ENCODE data around the gene KCTD15.
"Not testable (repeated sequence)": the region's sequence is repeated elsewhere in the genome, so short reads cannot be mapped to it uniquely, and the experiment has no call there.

The KCTD15 gene

DNA sequence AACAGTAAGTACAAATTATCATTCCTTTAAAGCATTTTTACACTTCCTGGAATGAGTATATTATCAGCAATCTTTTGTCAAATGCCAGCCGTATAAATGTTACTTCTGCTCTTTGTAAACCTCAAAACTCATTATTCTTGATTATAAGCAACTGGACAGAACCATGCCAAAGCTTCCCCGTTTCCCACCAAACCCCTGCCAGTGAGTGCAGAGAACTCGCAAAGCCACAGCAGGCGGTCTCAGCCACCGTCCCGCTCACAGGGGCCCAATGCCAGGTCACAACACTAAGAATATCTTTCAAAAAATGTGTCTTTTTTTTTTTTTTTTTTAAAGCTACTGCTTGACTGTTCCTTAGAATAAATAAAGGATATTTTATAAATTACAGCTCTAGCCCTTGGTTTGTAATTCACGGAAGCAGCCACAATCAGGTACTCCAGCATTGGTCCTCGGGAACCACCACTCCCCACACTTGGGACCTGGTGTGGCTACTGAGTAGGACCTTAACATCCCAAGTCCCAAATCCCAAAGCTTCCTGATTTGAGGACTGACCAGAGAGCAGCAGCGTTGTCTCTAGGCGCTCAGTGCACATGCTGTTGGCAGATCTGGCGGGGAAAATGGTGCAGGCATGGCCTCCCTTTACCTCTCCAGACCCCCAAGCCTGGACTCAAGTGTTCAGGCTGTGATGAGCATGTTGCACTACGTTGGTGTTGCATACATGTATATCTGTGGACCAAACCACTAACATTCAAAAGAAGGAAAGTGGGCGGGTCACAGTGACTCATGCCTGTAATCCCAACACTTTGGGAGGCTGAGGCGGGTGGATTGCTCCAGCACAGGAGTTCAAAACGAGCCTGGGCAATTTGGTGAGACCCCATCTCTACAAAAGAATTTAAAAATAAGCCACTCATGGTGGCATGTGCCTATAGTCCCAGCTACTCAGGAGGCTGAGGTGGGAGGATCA is 19.0 kb downstream of the KCTD15 start:
- no peak for DNase-seq

DNA sequence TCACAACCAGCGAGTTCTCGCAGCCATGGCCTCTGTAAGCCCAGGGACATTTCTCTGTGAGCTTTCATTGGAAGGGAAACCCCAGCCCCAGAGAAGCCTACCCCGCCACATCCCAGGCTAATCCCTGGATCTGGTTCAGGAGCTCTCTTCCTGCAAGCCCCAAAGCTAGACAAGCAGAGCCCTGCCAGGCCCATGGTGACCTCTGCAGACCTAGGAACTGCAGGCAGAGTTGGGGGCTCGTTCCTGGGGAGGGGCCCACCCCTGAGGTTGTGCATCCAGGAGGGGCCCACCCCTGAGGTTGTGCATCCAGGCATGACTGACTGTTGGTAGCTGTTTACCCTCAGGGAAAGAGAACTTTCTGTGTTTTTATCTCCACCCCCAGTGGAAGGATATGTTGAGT is 21.7 kb downstream of the KCTD15 start:
- no peak for DNase-seq

DNA sequence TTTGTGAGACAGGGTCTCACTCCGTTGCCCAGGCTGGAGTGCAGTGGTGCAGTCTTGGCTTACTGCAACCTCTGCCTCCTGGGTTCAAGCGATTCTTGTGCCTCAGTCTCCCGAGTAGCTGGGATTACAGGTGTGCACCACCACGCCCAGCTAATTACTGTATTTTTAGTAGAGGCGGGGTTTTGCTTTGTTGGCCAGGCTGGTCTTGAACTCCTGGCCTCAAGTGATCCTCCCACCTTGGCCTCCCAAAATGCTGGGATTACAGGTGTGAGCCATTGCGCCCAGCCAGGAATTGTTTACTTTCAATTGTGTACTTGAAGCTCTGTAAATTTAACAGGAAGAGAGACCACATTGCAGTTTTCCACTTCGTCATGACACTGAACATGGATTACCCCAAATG is 22.4 kb downstream of the KCTD15 start:
- DNase-seq = not testable (repeated sequence)

DNA sequence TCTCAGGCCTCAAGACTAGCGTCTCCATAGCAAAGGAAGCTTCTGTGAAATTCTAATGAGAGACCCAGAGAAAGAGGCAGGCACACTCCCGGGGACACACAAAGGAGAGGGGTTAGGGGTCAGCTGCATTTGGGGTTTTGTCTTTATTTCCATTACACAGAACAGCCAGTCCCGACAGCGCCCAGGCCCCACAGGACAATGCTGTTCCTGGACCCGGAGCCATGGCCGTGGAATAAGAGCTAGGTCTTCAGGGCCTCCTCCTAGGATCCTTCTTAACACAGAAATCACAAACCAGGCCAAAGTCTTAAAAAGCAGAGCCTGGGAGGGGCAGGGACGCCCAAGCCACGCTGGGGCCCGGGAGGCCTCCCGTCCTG is 22.8 kb downstream of the KCTD15 start:
- DNase-seq = no peak

DNA sequence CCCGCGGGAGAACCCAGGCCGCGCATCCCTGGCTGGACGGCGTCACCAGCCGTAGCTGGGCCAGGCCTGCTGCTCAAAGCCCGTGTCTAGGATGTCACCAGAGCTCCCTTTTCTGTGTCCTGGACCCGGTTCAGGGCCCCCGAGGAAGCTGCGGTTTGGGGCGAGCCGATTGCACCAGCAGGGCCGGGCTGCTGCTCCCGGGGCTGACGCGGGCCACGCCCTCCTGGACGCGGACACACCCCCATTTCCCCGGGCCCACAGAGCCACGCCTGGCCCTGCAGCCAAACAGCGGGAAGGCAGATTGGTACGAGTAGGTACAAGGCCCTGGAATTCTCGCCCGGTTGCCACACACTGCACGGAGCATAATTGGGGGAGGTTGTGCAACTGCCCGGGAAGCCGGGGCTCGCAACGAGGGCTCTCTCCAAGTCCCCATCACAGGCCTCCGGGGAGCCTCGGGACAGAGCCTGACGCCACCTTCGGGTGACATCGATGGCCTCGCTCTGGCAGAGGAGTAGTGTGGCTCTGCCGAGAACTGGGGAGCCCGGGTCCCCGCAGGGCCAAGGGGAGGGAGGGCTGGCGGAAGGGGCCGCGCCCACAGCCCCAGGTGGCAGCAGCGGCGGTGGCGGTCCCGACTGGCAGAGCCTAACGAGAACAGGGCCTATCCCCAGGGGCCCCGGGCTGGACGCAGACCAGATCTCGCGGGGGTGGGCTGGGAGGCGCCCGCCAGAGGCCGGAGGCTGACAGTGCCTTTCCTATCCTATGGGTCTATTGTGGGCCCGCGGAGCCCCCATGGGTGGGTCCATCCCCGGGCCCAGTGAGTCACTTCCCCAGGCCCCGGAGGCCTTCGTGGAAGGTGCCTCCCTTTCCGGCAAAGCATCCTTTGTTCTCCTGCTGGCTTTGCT is 23.5 kb downstream of the KCTD15 start:
- peak; percentile 89 for DNase-seq

DNA sequence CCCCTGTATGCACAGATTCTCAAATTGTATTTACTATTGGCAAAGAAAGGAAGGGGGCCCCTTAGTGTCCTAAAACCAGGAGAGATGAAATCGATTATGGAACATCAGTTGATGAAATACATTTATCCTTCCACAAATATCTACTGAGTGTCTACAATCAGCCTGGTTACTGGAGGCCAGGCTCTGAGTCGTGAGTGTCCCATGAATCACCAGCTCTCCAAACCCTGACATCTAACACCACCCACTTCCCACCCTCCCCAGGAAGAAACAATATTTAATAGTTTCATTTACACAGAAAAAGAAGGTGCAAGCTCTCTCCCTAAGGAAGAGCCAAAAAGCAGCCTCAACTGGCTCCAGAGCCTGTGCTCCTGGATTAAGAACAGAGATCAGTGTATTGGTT is 25.2 kb downstream of the KCTD15 start:
- no peak for DNase-seq

DNA sequence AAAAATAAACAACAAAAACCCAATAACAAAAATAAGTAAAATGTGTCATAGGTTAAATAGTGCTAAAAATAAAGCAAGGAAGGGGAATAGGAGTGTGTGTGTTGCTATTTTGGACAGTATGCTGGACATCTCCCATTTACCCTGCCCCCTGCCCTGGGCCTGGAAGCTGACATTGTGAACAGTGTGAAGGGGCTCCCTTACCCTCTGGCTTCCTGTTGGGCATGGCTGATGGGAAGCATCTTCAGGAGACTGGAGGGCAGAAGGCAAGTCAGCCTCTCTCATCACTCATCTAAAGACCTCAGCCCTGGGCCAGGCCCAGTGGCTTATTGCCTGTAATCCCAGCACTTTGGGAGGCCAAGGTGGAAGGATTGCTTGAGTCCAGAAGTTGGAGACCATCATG is 26.7 kb downstream of the KCTD15 start:
- DNase-seq = no peak

DNA sequence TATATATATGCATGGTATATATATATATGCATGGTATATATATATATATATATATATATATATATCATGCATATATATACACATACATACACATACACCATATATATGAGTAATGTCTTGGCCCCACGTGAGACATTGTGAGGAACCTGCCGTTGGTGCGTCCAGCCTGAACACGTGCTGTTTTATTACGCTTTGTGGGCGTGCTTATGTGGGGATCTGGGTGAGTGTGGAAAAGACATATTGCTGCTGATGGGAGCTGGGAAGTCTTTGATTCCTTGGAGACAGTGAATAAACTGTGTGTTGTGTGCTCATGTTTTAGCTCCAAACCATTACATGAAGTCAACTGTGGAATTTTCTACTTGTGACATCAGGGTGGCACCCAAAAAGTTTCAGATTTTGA is 28.9 kb downstream of the KCTD15 start:
- no peak for DNase-seq

DNA sequence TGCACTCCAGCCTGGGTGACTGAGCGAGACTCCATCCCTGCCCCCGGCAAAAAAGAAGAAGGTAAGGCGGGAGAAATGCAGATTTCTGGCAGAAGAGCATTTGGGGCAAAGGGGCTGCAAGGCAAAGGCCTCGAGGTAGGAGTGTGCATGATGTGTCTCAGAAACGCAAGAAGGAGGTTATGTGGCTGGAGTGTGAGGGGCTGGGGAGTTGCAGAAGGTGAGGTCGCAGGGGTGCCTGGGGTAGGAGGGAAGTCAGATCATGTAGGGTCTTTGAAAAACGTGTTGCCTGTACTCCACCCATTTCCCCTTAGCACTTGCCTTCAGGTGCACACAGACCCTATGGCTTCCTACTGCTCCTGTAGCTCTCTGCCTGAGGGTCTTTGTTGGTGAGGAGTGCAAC is 29.9 kb downstream of the KCTD15 start:
- no peak for DNase-seq

DNA sequence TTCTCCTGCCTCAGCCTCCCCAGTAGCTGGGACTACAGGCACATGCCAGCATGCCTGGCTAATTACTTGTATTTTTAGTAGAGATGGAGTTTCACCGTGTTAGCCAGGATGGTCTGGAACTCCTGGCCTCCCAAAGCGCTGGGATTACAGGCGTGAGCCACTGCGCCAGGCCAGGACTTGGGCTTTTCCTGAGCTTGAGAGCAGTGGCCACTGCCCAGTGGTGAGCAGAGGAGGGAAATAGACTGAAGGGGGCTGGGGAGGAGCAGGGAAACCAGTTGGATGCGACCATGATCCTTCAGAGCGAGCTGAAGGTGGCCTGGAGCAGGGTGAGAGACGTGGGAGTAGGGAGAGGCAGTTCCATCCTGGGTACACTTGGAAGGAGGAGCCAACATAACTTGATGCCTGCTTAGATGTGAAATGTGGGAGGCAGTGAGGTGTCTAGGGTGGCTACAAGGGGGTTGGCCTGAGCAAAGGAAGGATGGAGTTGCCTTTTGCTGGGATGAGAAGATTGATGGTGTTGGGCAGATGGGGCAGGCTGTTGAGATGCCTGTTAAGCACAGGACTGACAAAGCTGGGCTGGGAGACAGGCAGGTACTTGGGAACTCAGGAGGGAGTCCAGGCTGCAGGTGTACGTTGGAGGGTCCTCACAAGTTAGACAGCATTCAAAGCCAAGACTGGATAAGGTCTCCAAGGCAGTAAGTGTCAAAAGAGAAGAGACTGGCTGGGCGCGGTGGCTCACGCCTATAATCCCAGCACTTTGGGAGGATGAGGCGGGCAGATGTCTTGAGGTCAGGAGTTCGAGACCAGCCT is 31.8 kb downstream of the KCTD15 start:
- no peak for DNase-seq

DNA sequence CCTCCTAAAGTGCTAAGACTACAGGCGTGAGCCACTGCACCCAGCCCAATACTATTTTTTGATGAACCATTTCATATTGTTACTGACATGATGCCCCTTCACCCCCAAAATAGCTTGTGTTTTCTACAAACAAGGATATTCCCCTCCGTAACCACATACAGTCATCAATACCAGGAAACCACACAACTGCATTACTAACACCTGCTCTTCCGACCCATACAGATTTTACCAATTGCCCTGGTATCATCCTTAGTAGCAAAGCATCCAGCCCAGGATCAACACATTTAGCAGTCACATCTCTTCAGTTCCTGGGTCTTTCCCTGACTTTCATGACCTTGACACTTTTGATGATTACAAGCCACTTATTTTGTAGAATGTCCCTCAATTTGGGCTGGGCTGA is 33.6 kb downstream of the KCTD15 start:
- no peak for DNase-seq

DNA sequence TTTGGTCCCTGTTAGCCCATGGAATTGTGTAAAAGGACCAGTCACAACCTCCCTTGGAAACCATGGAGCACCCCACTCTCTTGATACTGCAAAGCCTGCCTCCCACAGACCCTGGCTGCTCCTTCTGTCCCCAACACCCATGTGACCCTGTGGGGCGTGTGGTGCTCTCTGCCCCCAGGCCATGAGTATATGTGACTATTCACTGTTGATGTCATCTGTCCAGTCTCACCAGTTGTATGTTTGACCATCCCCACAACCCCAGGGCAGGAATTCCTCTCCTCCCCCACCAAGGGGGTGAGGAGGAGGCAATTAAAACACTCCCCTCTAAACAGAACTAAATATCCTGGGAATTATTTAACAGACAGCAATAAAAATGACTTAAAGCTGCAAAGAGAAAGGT is 35.2 kb downstream of the KCTD15 start:
- DNase-seq = no peak

DNA sequence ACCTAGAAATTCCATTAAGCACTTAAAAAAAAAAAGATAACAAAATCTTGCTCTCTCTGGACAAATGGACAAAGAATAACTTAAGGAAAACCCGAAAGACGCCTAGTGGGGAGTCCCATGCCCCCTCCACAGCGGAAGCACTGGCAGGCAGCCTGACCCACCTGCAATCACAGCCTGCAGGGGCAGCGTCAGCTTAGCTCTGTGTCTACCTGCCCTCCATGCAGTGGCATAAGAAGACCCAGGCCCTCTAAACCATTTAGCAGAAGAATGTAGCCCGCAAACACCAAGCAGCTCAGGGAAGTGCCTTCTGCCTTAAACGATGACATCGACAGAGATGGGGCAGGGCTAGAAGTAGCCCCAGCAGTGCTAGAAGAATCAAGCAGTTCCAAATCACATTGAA is 36.0 kb downstream of the KCTD15 start:
- no peak for DNase-seq

DNA sequence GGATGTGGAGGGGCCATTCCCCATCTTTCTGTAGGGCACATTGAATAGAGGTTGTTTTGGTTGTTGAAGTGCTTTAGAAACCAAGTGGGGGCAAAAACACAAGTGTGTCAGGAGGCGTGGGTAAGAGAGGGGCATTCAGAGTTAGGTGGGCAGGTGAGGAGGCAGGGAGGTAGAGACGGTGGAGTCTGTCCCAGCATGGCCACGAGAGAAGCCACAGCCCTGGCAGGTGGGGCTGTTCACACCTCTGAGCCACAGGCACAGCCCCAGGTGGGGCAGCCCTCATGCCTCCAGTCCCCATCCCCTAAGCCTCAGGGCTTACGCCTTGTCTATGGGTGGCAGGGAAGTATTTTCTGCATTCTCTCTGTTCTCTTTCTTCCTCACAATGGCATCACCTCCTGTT is 43.7 kb downstream of the KCTD15 start:
- DNase-seq = no peak

DNA sequence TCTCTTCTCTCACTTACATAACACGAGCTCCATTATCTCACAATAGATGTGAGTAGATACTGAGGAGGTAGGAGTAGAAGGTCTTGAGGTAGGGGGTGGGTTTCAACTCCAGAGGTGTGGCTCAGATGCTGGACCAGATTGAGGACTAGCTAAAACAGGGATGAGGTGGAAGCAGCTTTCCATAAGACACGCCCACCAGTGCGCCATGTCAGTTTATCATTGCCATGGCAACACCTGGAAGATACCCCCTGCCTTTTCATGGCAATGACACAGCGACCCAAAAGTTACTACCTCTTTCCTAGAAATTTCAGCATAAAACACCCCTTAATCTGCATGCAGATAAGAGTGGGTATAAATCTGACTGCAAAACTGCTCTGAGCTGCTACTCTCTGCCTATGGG is 44.1 kb downstream of the KCTD15 start:
- no peak for DNase-seq

DNA sequence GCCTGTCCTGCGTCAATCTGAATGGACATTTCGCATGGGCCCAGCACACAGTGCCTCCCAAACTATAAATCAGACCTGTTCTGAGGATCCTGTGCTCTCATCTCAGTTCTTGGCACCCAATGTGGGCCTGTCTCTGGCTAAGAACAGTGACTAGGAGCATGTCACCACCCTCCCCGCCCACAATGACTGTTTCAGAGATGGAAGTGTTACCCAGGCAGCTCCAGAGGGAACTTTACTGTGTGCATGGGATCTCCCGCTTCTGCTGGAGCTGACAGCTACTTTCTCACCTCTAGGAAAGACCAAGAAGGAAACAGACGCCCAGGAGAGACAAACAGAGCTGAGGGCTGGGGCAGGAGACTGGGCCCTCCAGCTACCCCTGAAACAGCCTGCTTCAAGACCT is 45.0 kb downstream of the KCTD15 start:
- no peak for DNase-seq

DNA sequence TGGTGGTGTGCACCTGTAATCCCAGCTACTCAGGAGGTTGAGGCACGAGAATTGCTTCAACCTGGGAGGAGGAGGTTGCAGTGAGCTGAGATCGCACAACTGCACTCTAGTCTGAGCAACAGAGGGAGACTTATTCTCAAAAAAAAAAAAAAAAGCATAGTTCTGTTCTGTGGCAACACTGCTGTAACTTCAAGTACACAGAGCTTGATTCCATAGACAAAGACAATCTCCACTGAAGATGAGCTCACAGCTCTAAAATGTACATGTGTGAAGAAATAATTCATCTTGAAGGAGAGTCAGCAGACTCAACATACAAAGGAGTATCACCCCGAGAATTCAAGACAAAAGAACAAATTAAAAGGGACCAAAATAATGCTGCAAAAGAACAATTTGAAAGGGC is 47.8 kb downstream of the KCTD15 start:
- DNase-seq = no peak

DNA sequence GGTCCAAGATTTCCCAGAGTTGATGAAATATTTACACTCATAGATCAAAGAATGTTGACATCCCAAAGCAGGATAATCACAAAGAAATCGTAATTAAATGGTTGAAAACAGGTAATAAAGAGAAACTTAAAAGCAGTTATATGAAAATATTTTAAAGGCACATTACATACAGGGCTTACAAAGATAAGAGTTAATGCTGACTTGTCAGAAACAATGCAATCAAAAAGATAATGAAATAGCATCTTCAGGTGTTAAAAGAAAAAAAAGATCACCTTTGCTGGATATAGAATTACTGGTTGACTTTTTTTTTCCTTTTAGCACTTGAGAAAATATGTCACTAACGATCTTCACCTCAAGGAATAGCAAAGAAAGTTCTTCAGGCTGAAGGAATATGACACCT is 48.8 kb downstream of the KCTD15 start:
- no peak for DNase-seq

DNA sequence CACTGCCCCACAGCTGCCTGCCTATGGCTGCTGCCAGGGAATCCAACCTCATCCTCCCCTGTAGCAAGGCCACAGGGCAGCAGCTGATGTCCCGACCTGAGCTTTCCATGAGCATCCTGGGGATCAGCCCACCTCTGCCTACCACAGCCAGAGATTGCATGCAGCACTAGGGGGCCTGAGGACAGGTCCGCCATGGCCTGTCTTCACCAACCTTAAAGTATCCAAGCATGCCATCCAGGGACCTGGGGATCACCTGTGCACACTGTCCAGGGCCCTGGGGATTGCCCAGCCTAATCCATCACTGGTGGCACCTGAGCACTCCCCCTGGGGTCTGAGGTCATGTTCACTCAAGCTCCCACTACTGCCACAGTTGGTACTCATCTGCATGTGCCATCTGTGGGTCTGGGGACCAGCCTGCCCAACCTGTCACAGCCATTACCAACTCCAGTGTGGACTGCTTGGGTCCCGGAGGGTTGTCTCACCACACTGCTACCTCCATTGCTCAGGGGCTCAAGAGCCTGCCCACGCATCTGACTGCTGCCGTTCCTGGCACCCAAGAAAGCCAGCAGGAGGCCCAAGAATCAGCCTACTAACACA is 53.0 kb downstream of the KCTD15 start:
- no peak for DNase-seq

DNA sequence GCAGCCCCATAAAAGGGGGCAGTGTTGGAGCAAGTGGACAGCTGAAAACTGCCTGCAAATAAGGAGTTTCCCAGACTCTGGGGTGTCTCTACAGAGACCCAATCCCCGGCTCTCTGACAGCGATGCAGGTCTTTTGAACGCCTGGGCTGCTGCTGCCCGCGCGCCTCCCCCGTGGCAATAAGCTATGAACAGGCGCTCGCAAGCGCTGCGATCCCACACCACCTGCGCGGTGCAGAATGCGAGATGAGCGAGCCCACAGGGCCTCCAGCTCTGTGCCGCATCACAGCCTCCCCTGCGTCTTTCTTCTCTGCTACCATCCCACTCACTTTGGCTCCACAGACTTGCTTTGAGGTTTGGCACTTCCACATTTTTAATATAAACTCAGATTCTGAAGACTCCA is 62.3 kb downstream of the KCTD15 start:
- DNase-seq = no peak

DNA sequence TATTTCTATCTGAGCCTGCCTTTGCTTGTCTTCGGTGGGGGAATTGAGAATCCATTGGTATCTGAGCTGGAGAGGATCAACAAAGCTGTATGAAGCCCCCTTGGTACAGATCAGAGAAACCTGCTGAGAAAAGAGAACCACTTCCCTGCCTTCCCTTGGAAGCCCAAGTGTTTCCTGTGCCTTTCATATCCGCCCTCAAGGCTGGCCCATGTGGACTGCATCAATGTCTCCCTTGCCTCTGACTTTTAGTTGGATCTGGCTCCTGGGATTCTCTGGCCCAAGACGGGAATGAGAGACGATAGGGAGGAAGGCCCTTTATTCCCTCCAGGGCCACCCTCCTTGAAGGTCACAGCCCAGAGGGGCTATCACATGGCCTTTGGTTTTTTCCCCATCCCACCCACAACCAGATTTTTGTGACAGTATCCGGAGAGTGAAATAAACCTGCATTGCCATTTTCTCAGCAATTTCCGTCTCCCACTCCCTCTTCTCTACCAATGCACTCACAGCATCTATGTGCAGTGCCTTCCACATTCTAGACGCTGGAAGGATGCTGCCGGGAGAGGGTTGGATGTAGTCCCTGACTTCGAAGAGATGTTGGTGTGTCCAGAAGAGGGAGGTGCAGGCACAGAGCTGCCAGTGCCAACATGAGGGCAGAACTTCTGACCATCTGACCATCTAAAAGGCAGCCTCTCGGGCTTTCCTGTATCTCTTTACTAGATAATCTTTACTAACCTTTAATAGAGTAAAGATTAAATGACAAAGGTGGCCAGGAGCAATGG is 63.8 kb downstream of the KCTD15 start:
- DNase-seq = no peak

DNA sequence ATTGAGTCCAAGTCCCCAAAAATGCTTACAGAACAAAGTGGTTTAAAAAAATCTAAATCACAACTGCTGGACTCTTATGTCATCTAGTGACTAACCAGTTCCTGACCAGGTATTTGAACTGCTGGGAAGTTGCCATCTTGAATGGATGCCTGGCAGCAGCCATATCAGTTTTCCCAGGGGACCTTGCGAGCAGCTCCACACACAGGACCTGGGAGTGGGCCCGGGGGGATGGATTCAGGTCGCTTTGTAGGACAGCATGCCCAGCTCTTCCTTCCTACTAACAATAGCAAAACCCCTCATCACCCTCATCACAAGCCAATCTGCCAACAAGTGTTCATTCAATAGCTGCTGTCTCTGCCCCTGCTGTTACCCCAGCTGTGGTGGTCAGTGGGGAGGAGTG is 65.3 kb downstream of the KCTD15 start:
- no peak for DNase-seq

All from eye (tissue), 1 donor.